CD14-positive monocyte (primary cell): Measurements from ENCODE around the gene DLGAP4. TPM values are rescaled to one million over a fixed set of nuclear protein-coding genes. Genes with fewer than 3 reads are reported as not detected.
A peak's percentile ranks its signal among the peaks of the same experiment; 100 is the strongest.

ENCODE experiments used
- DNase-seq, 3 donors: peaks; one replicate each; pipeline ENCODE4 v3.0.0-alpha.2; 2011 to 2022
- H2AFZ ChIP-seq: 2 replicates; pipeline ENCODE4 v1.6.0; 2012; ENCODE audit warnings: mild to moderate bottlenecking, low read depth, low read length, inconsistent platforms; ENCODE audit not compliant: insufficient read depth, poor library complexity, severe bottlenecking
- H3K27ac ChIP-seq, 2 donors: 1 replicate in 1 of 2; 2 replicates in 1 of 2; pipeline ENCODE4 v1.5.1; 2012 to 2013; ENCODE audit warnings: low read length in 2 of 2, control low read depth in 1 of 2, inconsistent platforms in 1 of 2, low read depth in 1 of 2, mild to moderate bottlenecking in 1 of 2
- H3K27me3 ChIP-seq, 2 donors: one replicate each; pipeline versions ENCODE4 v1.6.0 to v1.6.1; 2011 to 2013; ENCODE audit warnings: low read length in 2 of 2; ENCODE audit not compliant: control insufficient read depth in 2 of 2, insufficient read depth in 2 of 2
- H3K36me3 ChIP-seq, 2 donors: replicated peaks in 1 of 2; 1 replicate in 1 of 2; 2 replicates in 1 of 2; pipeline versions ENCODE4 v1.5.1 to v1.6.1; 2012 to 2013; ENCODE audit warnings: low read length in 2 of 2, control low read depth in 1 of 2, inconsistent platforms in 1 of 2, mild to moderate bottlenecking in 1 of 2; ENCODE audit not compliant: insufficient read depth in 2 of 2, control insufficient read depth in 1 of 2
- H3K4me1 ChIP-seq, 2 donors: 1 replicate in 1 of 2; 2 replicates in 1 of 2; pipeline versions ENCODE4 v1.5.1 to v1.6.1; 2012 to 2013; ENCODE audit warnings: low read length in 2 of 2, control low read depth in 1 of 2, inconsistent platforms in 1 of 2, mild to moderate bottlenecking in 1 of 2, moderate library complexity in 1 of 2; ENCODE audit not compliant: insufficient read depth in 2 of 2, control insufficient read depth in 1 of 2
- H3K4me2 ChIP-seq: replicated peaks from 2 replicates; pipeline ENCODE3; 2012; ENCODE audit warnings: low read length, moderate library complexity, mild to moderate bottlenecking; ENCODE audit not compliant: poor library complexity, severe bottlenecking; ENCODE audit errors: extremely low read depth
- H3K4me3 ChIP-seq, 3 experiments: fragments of 200-600 bp in 1 of 3; sonication (generic) in 1 of 3; replicated peaks in 1 of 3; 1 replicate in 2 of 3; 2 replicates in 1 of 3; pipeline ENCODE4 v1.5.1; 2011 to 2013; ENCODE audit warnings: low read length in 3 of 3, mild to moderate bottlenecking in 3 of 3, control low read depth in 2 of 3, low read depth in 2 of 3, inconsistent platforms in 1 of 3, moderate library complexity in 1 of 3
- H3K79me2 ChIP-seq: 2 replicates; pipeline ENCODE4 v1.6.0; 2012; ENCODE audit warnings: mild to moderate bottlenecking, control low read depth, inconsistent platforms, low read length, moderate library complexity; ENCODE audit not compliant: insufficient read depth
- H3K9ac ChIP-seq: 2 replicates; pipeline ENCODE4 v1.6.0; 2017; ENCODE audit warnings: low read length, mild to moderate bottlenecking; ENCODE audit not compliant: insufficient read depth, poor library complexity, severe bottlenecking
- H3K9me3 ChIP-seq, 2 donors: replicated peaks in 1 of 2; 1 replicate in 1 of 2; 2 replicates in 1 of 2; pipeline versions ENCODE4 v1.5.1 to v1.6.1; 2012 to 2013; ENCODE audit warnings: low read length in 2 of 2, control low read depth in 1 of 2; ENCODE audit not compliant: control insufficient read depth in 1 of 2, insufficient read depth in 1 of 2
- H4K20me1 ChIP-seq: 2 replicates; pipeline ENCODE4 v1.6.0; 2012; ENCODE audit warnings: mild to moderate bottlenecking, low read length, control low read depth, moderate library complexity; ENCODE audit not compliant: insufficient read depth
- H3K27ac Mint-ChIP-seq, 7 donors: one replicate each; pipeline ENCODE4 v1.8.0; 2020; ENCODE audit warnings: mild to moderate bottlenecking in 7 of 7, mixed read lengths in 7 of 7, moderate library complexity in 6 of 7, inconsistent platforms in 2 of 7
- H3K27me3 Mint-ChIP-seq, 3 donors: one replicate each; pipeline ENCODE4 v1.8.0; 2021 to 2022; ENCODE audit warnings: low read depth in 3 of 3, mild to moderate bottlenecking in 3 of 3, mixed read lengths in 3 of 3, moderate library complexity in 3 of 3, inconsistent platforms in 1 of 3
- H3K36me3 Mint-ChIP-seq, 2 donors: one replicate each; pipeline ENCODE4 v1.8.0; 2020; ENCODE audit warnings: mixed read lengths in 2 of 2, inconsistent platforms in 1 of 2, mild to moderate bottlenecking in 1 of 2
- H3K4me1 Mint-ChIP-seq: one replicate; pipeline ENCODE4 v1.8.0; 2020; ENCODE audit warnings: mild to moderate bottlenecking, mixed read lengths
- H3K4me3 Mint-ChIP-seq, 2 donors: one replicate each; pipeline ENCODE4 v1.8.0; 2020; ENCODE audit warnings: mild to moderate bottlenecking in 2 of 2, mixed read lengths in 2 of 2, moderate library complexity in 1 of 2
- H3K9me3 Mint-ChIP-seq, 7 donors: one replicate each; pipeline ENCODE4 v1.8.0; 2020 to 2022; ENCODE audit warnings: mixed read lengths in 7 of 7, mild to moderate bottlenecking in 6 of 7, moderate library complexity in 6 of 7, inconsistent platforms in 2 of 7
- WGBS: methylation state at CpG from one replicate; pipeline ENCODE4 v1.1.5; 2013; ENCODE audit warnings: missing lambda C conversion rate; ENCODE audit not compliant: insufficient coverage; 5-methylcytosine and 5-hydroxymethylcytosine counted together
- intact Hi-C, 2 donors: fragments of 100-400 bp; cut with micrococcal nuclease; formaldehyde crosslinking; loops; one replicate each; pipeline versions ENCODE4 v1.15.0 to v1.15.1; 2023
- polyA plus RNA-seq, 3 donors: library from polyadenylated mRNA; depleted of rRNA in 1 of 3; unstranded in 2 of 3; stranded (reverse) in 1 of 3; fragments of 300-500 nt in 2 of 3; fragments of >200 nt in 1 of 3; fragmentation: Illumina TruSeq in 2 of 3; gene quantifications; 1 replicate in 2 of 3; 2 replicates in 1 of 3; pipeline ENCODE4 v1.2.3, GENCODE V29; 2012 to 2021
- TF ChIP-seq, protein P1 (sequence below): fragments of 200-600 bp; IDR thresholded peaks from one replicate; pipeline ENCODE4 v1.8.0; 2022; ENCODE audit warnings: antibody characterized with exemption, mild to moderate bottlenecking

The DLGAP4 gene
- polyA plus RNA-seq, 3 donors: 9.9 to 52.7 (median 17.6) TPM

DNA sequence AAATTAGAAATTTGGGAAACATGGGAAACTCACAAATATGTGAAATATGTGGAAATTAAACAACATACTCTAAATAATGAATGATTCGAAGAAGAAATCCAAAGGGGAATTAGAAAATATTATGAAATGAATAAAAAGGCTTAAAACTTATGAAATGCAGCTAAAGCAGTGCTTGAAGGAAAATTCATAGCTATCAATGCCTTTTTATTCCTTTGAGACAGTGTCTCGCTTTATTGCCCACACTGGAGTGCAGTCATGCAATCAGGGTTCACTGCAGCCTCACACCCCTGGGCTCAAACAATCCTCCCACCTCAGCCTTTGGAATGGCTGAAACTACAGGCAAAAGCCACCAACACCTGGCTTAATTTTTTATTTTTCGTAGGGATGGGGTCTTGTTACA is 259.4 kb downstream of the DLGAP4 start:
- no peak overlapping the region for H3K4me3 Mint-ChIP-seq
- no peak for DNase-seq
- Histone ChIP-seq H3K4me2 (no peak overlapping the region), H3K27me3 (no peaks in the 10 kb centered on the region), H3K79me2 (no peaks in the 10 kb centered on the region), H3K36me3 (no peaks in the 10 kb centered on the region), H3K9ac (no peak overlapping the region), H4K20me1 (no peaks in the 10 kb centered on the region), H2AFZ (no peak overlapping the region), H3K27ac (no peak overlapping the region), H3K9me3 (peaks cover 5 to 13% of the 10 kb centered on the region in 2 donors), H3K4me1 (no peaks in the 10 kb centered on the region), H3K4me3 (no peak overlapping the region)
- WGBS: no CpG with 5 or more reads among the region's 3 CpGs
- H3K36me3 Mint-ChIP-seq: no peaks in the 10 kb centered on the region
- H3K4me1 Mint-ChIP-seq: no peaks in the 10 kb centered on the region
- H3K27ac Mint-ChIP-seq: no peak overlapping the region
- H3K27me3 Mint-ChIP-seq: peaks cover 0 to 2% (median 2%) of the 10 kb centered on the region in 3 donors
- peaks cover 6 to 15% (median 7%) of the 10 kb centered on the region in 7 donors for H3K9me3 Mint-ChIP-seq
- intact Hi-C loops: no loop called here
- TF ChIP-seq, protein P1, sequence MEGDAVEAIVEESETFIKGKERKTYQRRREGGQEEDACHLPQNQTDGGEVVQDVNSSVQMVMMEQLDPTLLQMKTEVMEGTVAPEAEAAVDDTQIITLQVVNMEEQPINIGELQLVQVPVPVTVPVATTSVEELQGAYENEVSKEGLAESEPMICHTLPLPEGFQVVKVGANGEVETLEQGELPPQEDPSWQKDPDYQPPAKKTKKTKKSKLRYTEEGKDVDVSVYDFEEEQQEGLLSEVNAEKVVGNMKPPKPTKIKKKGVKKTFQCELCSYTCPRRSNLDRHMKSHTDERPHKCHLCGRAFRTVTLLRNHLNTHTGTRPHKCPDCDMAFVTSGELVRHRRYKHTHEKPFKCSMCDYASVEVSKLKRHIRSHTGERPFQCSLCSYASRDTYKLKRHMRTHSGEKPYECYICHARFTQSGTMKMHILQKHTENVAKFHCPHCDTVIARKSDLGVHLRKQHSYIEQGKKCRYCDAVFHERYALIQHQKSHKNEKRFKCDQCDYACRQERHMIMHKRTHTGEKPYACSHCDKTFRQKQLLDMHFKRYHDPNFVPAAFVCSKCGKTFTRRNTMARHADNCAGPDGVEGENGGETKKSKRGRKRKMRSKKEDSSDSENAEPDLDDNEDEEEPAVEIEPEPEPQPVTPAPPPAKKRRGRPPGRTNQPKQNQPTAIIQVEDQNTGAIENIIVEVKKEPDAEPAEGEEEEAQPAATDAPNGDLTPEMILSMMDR: no peak

DNA sequence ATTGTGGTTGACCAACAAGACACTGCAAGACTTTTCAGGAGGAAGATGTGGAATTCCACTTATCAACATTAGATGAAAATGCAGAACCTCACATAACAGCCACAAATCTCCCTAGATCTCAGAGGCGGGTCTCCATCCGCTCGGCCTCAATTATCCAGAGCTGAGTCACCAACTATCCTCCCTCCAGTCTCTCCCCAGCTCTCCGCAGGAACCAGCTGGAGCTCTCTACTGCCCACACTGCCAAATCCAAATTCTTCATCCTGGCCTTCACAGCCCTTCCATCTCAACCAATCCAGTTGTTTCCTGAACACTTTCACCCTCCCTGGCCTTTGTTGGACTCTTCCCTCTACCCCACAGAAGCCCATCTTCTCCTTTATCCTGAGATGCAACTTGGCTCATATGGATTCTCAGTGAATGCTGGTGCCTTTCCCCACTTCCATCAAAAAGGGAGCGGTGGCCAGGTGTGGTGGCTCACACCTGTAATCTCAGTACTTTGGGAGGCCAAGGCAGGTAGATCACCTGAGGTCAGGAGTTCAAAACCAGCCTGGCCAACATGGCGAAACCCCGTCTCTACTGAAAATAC is 263.8 kb downstream of the DLGAP4 start:
- 91% methylated on average over 6 of the region's 7 CpGs for WGBS
- Histone ChIP-seq H3K4me2 (no peak overlapping the region), H3K9me3 (peaks cover 4 to 12% of the 10 kb centered on the region in 2 donors), H3K4me3 (no peak overlapping the region), H3K27me3 (peaks cover 0 to 3% of the 10 kb centered on the region in 2 donors), H2AFZ (no peak overlapping the region), H4K20me1 (peaks cover 5% of the 10 kb centered on the region), H3K27ac (no peak overlapping the region), H3K4me1 (peaks cover 12 to 19% of the 10 kb centered on the region in 2 donors), H3K79me2 (peaks cover 6% of the 10 kb centered on the region), H3K36me3 (no peaks in the 10 kb centered on the region), H3K9ac (no peak overlapping the region)
- TF ChIP-seq, protein P1: no peak
- peaks cover 3 to 12% (median 7%) of the 10 kb centered on the region in 7 donors for H3K9me3 Mint-ChIP-seq
- H3K4me1 Mint-ChIP-seq: peaks cover 19% of the 10 kb centered on the region
- H3K36me3 Mint-ChIP-seq: no peaks in the 10 kb centered on the region
- peak overlapping the region in 1 of 7 donors; percentile 42 for H3K27ac Mint-ChIP-seq
- intact Hi-C loops: no loop called here
- no peak for DNase-seq
- H3K4me3 Mint-ChIP-seq: no peak overlapping the region
- peaks cover 8 to 12% (median 9%) of the 10 kb centered on the region in 3 donors for H3K27me3 Mint-ChIP-seq
